ENCODE data around the gene BLNK.

BLNK gene

GRCh38 chr10:96288151-96288621, 16.8 kb upstream of the BLNK start:
- no peak for DNase-seq (ENCODE audit: low read depth in 3 of 3)

- DNase-seq (ENCODE audit: low read depth in 3 of 3) = no peak
Observed at GRCh38 chr10:96287392-96288105, 16.2 kb upstream of the BLNK start.

- no peak for DNase-seq (ENCODE audit: low read depth in 3 of 3)
Observed at GRCh38 chr10:96285331-96285752, 14.0 kb upstream of the BLNK start.

GRCh38 chr10:96283756-96284155, 12.4 kb upstream of the BLNK start:
- DNase-seq (ENCODE audit: low read depth in 3 of 3) = no peak

- DNase-seq (ENCODE audit: low read depth in 3 of 3) = no peak
Observed at GRCh38 chr10:96283351-96283750, 12.0 kb upstream of the BLNK start.

- no peak for DNase-seq (ENCODE audit: low read depth in 3 of 3)
Observed at GRCh38 chr10:96281444-96282029, 10.2 kb upstream of the BLNK start.

GRCh38 chr10:96280859-96281258, 9.5 kb upstream of the BLNK start:
- DNase-seq (ENCODE audit: low read depth in 3 of 3) = no peak

GRCh38 chr10:96279191-96279641, 7.8 kb upstream of the BLNK start:
- no peak for DNase-seq (ENCODE audit: low read depth in 3 of 3)

GRCh38 chr10:96276831-96277230, 5.5 kb upstream of the BLNK start:
- no peak for DNase-seq (ENCODE audit: low read depth in 3 of 3)

- no peak for DNase-seq (ENCODE audit: low read depth in 3 of 3)
Observed at GRCh38 chr10:96276426-96276825, 5.1 kb upstream of the BLNK start.

GRCh38 chr10:96275685-96276418, 4.5 kb upstream of the BLNK start:
- DNase-seq (ENCODE audit: low read depth in 3 of 3) = no peak

GRCh38 chr10:96272316-96273280, 1.2 kb upstream of the BLNK start:
- no peak for DNase-seq (ENCODE audit: low read depth in 3 of 3)

- DNase-seq (ENCODE audit: low read depth in 3 of 3) = no peak
Observed at GRCh38 chr10:96270571-96270970, 798 bp downstream of the BLNK start.

- DNase-seq (ENCODE audit: low read depth in 3 of 3) = no peak
Observed at GRCh38 chr10:96269438-96270300, 1.7 kb downstream of the BLNK start.

- DNase-seq (ENCODE audit: low read depth in 3 of 3) = no peak
Observed at GRCh38 chr10:96268341-96268909, 2.9 kb downstream of the BLNK start.

GRCh38 chr10:96267234-96267705, 4.1 kb downstream of the BLNK start:
- no peak for DNase-seq (ENCODE audit: low read depth in 3 of 3)

- no peak for DNase-seq (ENCODE audit: low read depth in 3 of 3)
Observed at GRCh38 chr10:96266118-96266770, 5.1 kb downstream of the BLNK start.

- DNase-seq (ENCODE audit: low read depth in 3 of 3) = no peak
Observed at GRCh38 chr10:96264938-96265337, 6.4 kb downstream of the BLNK start.

- DNase-seq (ENCODE audit: low read depth in 3 of 3) = no peak
Observed at GRCh38 chr10:96263669-96264068, 7.7 kb downstream of the BLNK start.

GRCh38 chr10:96263176-96263575, 8.2 kb downstream of the BLNK start:
- DNase-seq (ENCODE audit: low read depth in 3 of 3) = no peak
